ENCODE data around the gene COLEC12.

Gene COLEC12

GRCh38 chr18:475202-476031, 25.1 kb downstream of the COLEC12 start:
- no peak for DNase-seq (ENCODE audit: low read depth in 2 of 2)

GRCh38 chr18:474416-474815, 26.1 kb downstream of the COLEC12 start:
- DNase-seq (ENCODE audit: low read depth in 2 of 2), result no peak

- DNase-seq (ENCODE audit: low read depth in 2 of 2), result no peak
Observed at GRCh38 chr18:473802-474201, 26.7 kb downstream of the COLEC12 start.

GRCh38 chr18:471716-472115, 28.8 kb downstream of the COLEC12 start:
- DNase-seq (ENCODE audit: low read depth in 2 of 2), result no peak

- no peak for DNase-seq (ENCODE audit: low read depth in 2 of 2)
Observed at GRCh38 chr18:470661-471501, 29.6 kb downstream of the COLEC12 start.

GRCh38 chr18:468955-469790, 31.3 kb downstream of the COLEC12 start:
- no peak for DNase-seq (ENCODE audit: low read depth in 2 of 2)

GRCh38 chr18:463827-464541, 36.5 kb downstream of the COLEC12 start:
- no peak for DNase-seq (ENCODE audit: low read depth in 2 of 2)

- DNase-seq (ENCODE audit: low read depth in 2 of 2), result no peak
Observed at GRCh38 chr18:463403-463802, 37.1 kb downstream of the COLEC12 start.

GRCh38 chr18:461762-462161, 38.7 kb downstream of the COLEC12 start:
- no peak for DNase-seq (ENCODE audit: low read depth in 2 of 2)

GRCh38 chr18:460791-461190, 39.7 kb downstream of the COLEC12 start:
- DNase-seq (ENCODE audit: low read depth in 2 of 2), result no peak

- no peak for DNase-seq (ENCODE audit: low read depth in 2 of 2)
Observed at GRCh38 chr18:459814-460593, 40.5 kb downstream of the COLEC12 start.

- DNase-seq (ENCODE audit: low read depth in 2 of 2), result no peak
Observed at GRCh38 chr18:457521-458412, 42.7 kb downstream of the COLEC12 start.

- DNase-seq (ENCODE audit: low read depth in 2 of 2), result no peak
Observed at GRCh38 chr18:457140-457519, 43.4 kb downstream of the COLEC12 start.

- no peak for DNase-seq (ENCODE audit: low read depth in 2 of 2)
Observed at GRCh38 chr18:456361-457139, 44.0 kb downstream of the COLEC12 start.

- no peak for DNase-seq (ENCODE audit: low read depth in 2 of 2)
Observed at GRCh38 chr18:453400-453799, 47.1 kb downstream of the COLEC12 start.

- DNase-seq (ENCODE audit: low read depth in 2 of 2), result no peak
Observed at GRCh38 chr18:452816-453215, 47.7 kb downstream of the COLEC12 start.

GRCh38 chr18:449374-449773, 51.1 kb downstream of the COLEC12 start:
- no peak for DNase-seq (ENCODE audit: low read depth in 2 of 2)

GRCh38 chr18:448116-448790, 52.2 kb downstream of the COLEC12 start:
- DNase-seq (ENCODE audit: low read depth in 2 of 2), result no peak
